Measurements from ENCODE around the gene SCYGR1. TPM values are rescaled to one million over a fixed set of nuclear protein-coding genes. Genes with fewer than 3 reads are reported as not detected.

Gene SCYGR1
- total RNA-seq, 2 experiments from 2014 or later, result not detected

- H3K9me3 Mint-ChIP-seq, result no peaks in the 10 kb centered on the region
- no peak overlapping the region for H3K4me3 Mint-ChIP-seq
- H3K36me3 Mint-ChIP-seq (ENCODE audit: low read depth), result no peaks in the 10 kb centered on the region
- H3K4me1 Mint-ChIP-seq, result peaks cover 25% of the 10 kb centered on the region
- ChIA-PET CTCF (no interaction called here), POLR2A (no interaction called here)
- DNase-seq, result no peak
- no peaks in the 10 kb centered on the region for H3K27me3 Mint-ChIP-seq
- no peak overlapping the region for H3K27ac Mint-ChIP-seq
Measured at GRCh38 chr2:227411990-227412350, 24.2 kb upstream of the SCYGR1 start.

GRCh38 chr2:227411320-227411989 is 23.7 kb upstream of the SCYGR1 start:
- ChIA-PET POLR2A (no interaction called here), CTCF (no interaction called here)
- Mint-ChIP-seq H3K27me3 (no peaks in the 10 kb centered on the region), H3K4me3 (no peak overlapping the region), H3K27ac (no peak overlapping the region), H3K36me3 (ENCODE audit: low read depth) (no peaks in the 10 kb centered on the region), H3K9me3 (no peaks in the 10 kb centered on the region), H3K4me1 (peaks cover 23% of the 10 kb centered on the region)
- DNase-seq, result peak; percentile 30

- Mint-ChIP-seq H3K9me3 (no peaks in the 10 kb centered on the region), H3K4me1 (peaks cover 19% of the 10 kb centered on the region), H3K27me3 (no peaks in the 10 kb centered on the region), H3K27ac (no peak overlapping the region), H3K36me3 (ENCODE audit: low read depth) (no peaks in the 10 kb centered on the region), H3K4me3 (no peak overlapping the region)
- DNase-seq, result no peak
- POLR2A ChIA-PET, result no interaction called here
- CTCF ChIA-PET, result interaction anchor here (0.7 to 0.9 kb wide), 3 partner anchors 10 to 1127 kb away, joined by 3 to 5 read pairs (median 4); no protein-coding TSS in a partner anchor
Measured at GRCh38 chr2:227410191-227410590, 22.4 kb upstream of the SCYGR1 start.

- Mint-ChIP-seq H3K9me3 (no peaks in the 10 kb centered on the region), H3K36me3 (ENCODE audit: low read depth) (no peaks in the 10 kb centered on the region), H3K27me3 (no peaks in the 10 kb centered on the region), H3K4me3 (no peak overlapping the region), H3K4me1 (peaks cover 19% of the 10 kb centered on the region), H3K27ac (no peak overlapping the region)
- POLR2A ChIA-PET, result no interaction called here
- no peak for DNase-seq
- CTCF ChIA-PET, result interaction anchor here (1.2 kb wide), 1 partner anchor 66 kb away, joined by 3 read pairs; no protein-coding TSS in a partner anchor
Measured at GRCh38 chr2:227407591-227408151, 19.9 kb upstream of the SCYGR1 start.

- Mint-ChIP-seq H3K4me3 (no peak overlapping the region), H3K9me3 (no peaks in the 10 kb centered on the region), H3K4me1 (peaks cover 9% of the 10 kb centered on the region), H3K27ac (no peak overlapping the region), H3K27me3 (peaks cover under 1% of the 10 kb centered on the region), H3K36me3 (ENCODE audit: low read depth) (no peaks in the 10 kb centered on the region)
- CTCF ChIA-PET, result interaction anchor here (1.2 kb wide), 2 partner anchors 27 to 67 kb away, joined by 3 to 4 read pairs; partner anchors contain the start of gene TM4SF20
- POLR2A ChIA-PET, result no interaction called here
- DNase-seq, result no peak
Measured at GRCh38 chr2:227406177-227407031, 18.7 kb upstream of the SCYGR1 start.

GRCh38 chr2:227404585-227405271 is 17.0 kb upstream of the SCYGR1 start:
- peaks cover 2% of the 10 kb centered on the region for H3K27me3 Mint-ChIP-seq
- H3K27ac Mint-ChIP-seq, result no peak overlapping the region
- ChIA-PET POLR2A (no interaction called here), CTCF (no interaction called here)
- H3K4me3 Mint-ChIP-seq, result no peak overlapping the region
- no peak for DNase-seq
- H3K9me3 Mint-ChIP-seq, result no peaks in the 10 kb centered on the region
- peaks cover 2% of the 10 kb centered on the region for H3K4me1 Mint-ChIP-seq
- no peaks in the 10 kb centered on the region for H3K36me3 Mint-ChIP-seq (ENCODE audit: low read depth)

- H3K36me3 Mint-ChIP-seq (ENCODE audit: low read depth), result no peaks in the 10 kb centered on the region
- CTCF ChIA-PET, result no interaction called here
- no peak for DNase-seq
- peaks cover 2% of the 10 kb centered on the region for H3K4me1 Mint-ChIP-seq
- H3K4me3 Mint-ChIP-seq, result no peak overlapping the region
- H3K9me3 Mint-ChIP-seq, result no peaks in the 10 kb centered on the region
- POLR2A ChIA-PET, result no interaction called here
- H3K27ac Mint-ChIP-seq, result no peak overlapping the region
- H3K27me3 Mint-ChIP-seq, result peaks cover 2% of the 10 kb centered on the region
Measured at GRCh38 chr2:227402959-227403358, 15.2 kb upstream of the SCYGR1 start.

- Mint-ChIP-seq H3K4me3 (no peak overlapping the region), H3K4me1 (peaks cover 8% of the 10 kb centered on the region), H3K36me3 (ENCODE audit: low read depth) (no peaks in the 10 kb centered on the region), H3K9me3 (no peaks in the 10 kb centered on the region), H3K27me3 (peaks cover 2% of the 10 kb centered on the region), H3K27ac (no peak overlapping the region)
- POLR2A ChIA-PET, result no interaction called here
- CTCF ChIA-PET, result no interaction called here
- no peak for DNase-seq
Measured at GRCh38 chr2:227402321-227402720, 14.6 kb upstream of the SCYGR1 start.

- no peak for DNase-seq
- ChIA-PET CTCF (no interaction called here), POLR2A (no interaction called here)
- H3K4me3 Mint-ChIP-seq, result no peak overlapping the region
- H3K27me3 Mint-ChIP-seq, result peaks cover 2% of the 10 kb centered on the region
- H3K36me3 Mint-ChIP-seq (ENCODE audit: low read depth), result no peaks in the 10 kb centered on the region
- peaks cover 8% of the 10 kb centered on the region for H3K4me1 Mint-ChIP-seq
- no peak overlapping the region for H3K27ac Mint-ChIP-seq
- H3K9me3 Mint-ChIP-seq, result no peaks in the 10 kb centered on the region
Measured at GRCh38 chr2:227401550-227401949, 13.8 kb upstream of the SCYGR1 start.

GRCh38 chr2:227398684-227399670 is 11.2 kb upstream of the SCYGR1 start:
- ChIA-PET CTCF (interaction anchor here (1.0 kb wide), 1 partner anchor 11 kb away, joined by 3 read pairs; no protein-coding TSS in a partner anchor), POLR2A (no interaction called here)
- H3K9me3 Mint-ChIP-seq, result no peaks in the 10 kb centered on the region
- no peak overlapping the region for H3K4me3 Mint-ChIP-seq
- H3K36me3 Mint-ChIP-seq (ENCODE audit: low read depth), result no peaks in the 10 kb centered on the region
- peaks cover 2% of the 10 kb centered on the region for H3K27me3 Mint-ChIP-seq
- peaks cover 6% of the 10 kb centered on the region for H3K4me1 Mint-ChIP-seq
- no peak for DNase-seq
- no peak overlapping the region for H3K27ac Mint-ChIP-seq

GRCh38 chr2:227397562-227397961 is 9.8 kb upstream of the SCYGR1 start:
- H3K9me3 Mint-ChIP-seq, result no peaks in the 10 kb centered on the region
- DNase-seq, result no peak
- H3K4me1 Mint-ChIP-seq, result peaks cover 6% of the 10 kb centered on the region
- ChIA-PET POLR2A (no interaction called here), CTCF (no interaction called here)
- H3K4me3 Mint-ChIP-seq, result no peak overlapping the region
- H3K27ac Mint-ChIP-seq, result no peak overlapping the region
- peaks cover 2% of the 10 kb centered on the region for H3K27me3 Mint-ChIP-seq
- no peaks in the 10 kb centered on the region for H3K36me3 Mint-ChIP-seq (ENCODE audit: low read depth)

GRCh38 chr2:227395556-227395955 is 7.8 kb upstream of the SCYGR1 start:
- CTCF ChIA-PET, result no interaction called here

More at GRCh38 chr2:227395556-227395955, 7.8 kb upstream of the SCYGR1 start:
- POLR2A ChIA-PET, result no interaction called here
- Mint-ChIP-seq H3K9me3 (no peaks in the 10 kb centered on the region), H3K4me1 (peaks cover 6% of the 10 kb centered on the region), H3K4me3 (no peak overlapping the region), H3K27me3 (no peaks in the 10 kb centered on the region), H3K27ac (no peak overlapping the region), H3K36me3 (ENCODE audit: low read depth) (no peaks in the 10 kb centered on the region)
- no peak for DNase-seq
